Fibroblast of mammary gland (primary cell): ENCODE results near the gene PLEKHD1.

Experiments
- DNase-seq: peaks from one replicate; pipeline ENCODE4 v3.0.0-alpha.2; 2010; ENCODE audit warnings: low read depth
- H3K4me3 ChIP-seq: 2 replicates; pipeline ENCODE4 v1.5.1; 2011; ENCODE audit warnings: low read depth, mild to moderate bottlenecking, low read length, moderate library complexity; ENCODE audit not compliant: control insufficient read depth
- TF ChIP-seq, protein P1 (sequence below): conservative IDR thresholded peaks from 2 replicates; pipeline ENCODE4 v1.5.1; 2011; ENCODE audit warnings: low read depth, low read length, inconsistent platforms; ENCODE audit not compliant: control insufficient read depth, insufficient read depth

Gene PLEKHD1

DNA sequence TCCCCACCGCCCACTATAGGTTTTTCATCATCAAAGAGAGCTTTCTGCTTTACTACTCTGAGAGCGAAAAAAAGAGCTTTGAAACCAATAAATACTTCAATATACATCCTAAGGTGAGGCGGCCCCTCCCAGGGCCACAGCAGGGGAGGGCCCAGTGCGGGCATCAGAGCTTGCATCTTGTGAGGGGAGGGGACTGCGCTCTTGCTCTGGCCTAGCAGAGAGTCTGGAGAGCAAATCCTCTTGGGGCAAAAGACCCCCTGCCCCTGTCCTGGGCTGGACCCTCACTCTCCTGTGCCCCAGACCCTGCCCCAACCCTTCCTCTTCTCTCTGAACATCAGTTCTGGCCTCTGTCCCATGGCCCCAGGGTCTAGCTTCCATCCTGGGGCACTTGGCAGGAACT lies 15.6 kb downstream of the PLEKHD1 start:
- no peak overlapping the region for H3K4me3 ChIP-seq
- TF ChIP-seq, protein P1, sequence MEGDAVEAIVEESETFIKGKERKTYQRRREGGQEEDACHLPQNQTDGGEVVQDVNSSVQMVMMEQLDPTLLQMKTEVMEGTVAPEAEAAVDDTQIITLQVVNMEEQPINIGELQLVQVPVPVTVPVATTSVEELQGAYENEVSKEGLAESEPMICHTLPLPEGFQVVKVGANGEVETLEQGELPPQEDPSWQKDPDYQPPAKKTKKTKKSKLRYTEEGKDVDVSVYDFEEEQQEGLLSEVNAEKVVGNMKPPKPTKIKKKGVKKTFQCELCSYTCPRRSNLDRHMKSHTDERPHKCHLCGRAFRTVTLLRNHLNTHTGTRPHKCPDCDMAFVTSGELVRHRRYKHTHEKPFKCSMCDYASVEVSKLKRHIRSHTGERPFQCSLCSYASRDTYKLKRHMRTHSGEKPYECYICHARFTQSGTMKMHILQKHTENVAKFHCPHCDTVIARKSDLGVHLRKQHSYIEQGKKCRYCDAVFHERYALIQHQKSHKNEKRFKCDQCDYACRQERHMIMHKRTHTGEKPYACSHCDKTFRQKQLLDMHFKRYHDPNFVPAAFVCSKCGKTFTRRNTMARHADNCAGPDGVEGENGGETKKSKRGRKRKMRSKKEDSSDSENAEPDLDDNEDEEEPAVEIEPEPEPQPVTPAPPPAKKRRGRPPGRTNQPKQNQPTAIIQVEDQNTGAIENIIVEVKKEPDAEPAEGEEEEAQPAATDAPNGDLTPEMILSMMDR: no peak
- no peak for DNase-seq

DNA sequence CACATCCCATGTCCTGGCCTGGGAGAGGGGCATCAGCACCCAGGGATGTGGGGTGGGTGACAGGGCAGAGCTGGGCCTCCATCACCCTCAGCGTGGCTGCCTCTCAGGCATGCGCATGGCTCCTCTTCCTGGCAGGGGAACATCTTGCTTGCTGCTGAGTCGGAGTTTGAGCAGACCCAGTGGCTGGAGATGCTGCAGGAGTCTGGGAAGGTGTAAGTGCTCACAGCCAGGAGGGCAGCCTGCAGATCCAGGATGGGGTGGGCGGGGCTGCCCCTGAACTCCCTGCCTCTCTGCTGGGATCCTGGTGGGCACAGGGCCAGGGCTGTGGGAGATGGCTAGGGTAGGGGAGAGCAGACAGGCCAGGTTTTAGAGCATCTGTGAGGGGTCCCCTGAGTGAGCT lies 16.2 kb downstream of the PLEKHD1 start:
- TF ChIP-seq, protein P1: no peak
- DNase-seq: no peak
- no peak overlapping the region for H3K4me3 ChIP-seq

DNA sequence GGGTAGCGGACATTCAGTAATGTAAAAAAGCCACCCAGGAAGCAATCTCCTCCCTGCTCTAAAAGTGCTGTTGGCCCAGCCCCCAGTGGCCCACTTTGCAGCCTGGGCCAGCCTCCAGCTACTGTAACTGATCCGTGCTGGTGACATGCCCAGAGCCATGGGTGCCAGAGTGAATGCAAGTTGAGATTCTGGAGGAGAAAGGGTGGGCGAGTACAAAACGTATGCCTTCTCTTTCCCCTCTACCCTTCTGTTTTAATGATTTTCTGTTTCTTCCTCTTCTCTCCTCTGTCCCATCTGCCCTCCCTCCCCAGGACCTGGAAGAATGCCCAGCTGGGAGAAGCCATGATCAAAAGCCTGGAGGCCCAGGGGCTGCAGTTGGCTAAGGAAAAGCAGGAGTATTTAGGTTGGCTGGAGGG lies 16.9 kb downstream of the PLEKHD1 start:
- TF ChIP-seq, protein P1: no peak
- no peak overlapping the region for H3K4me3 ChIP-seq
- peak; percentile 2 for DNase-seq

DNA sequence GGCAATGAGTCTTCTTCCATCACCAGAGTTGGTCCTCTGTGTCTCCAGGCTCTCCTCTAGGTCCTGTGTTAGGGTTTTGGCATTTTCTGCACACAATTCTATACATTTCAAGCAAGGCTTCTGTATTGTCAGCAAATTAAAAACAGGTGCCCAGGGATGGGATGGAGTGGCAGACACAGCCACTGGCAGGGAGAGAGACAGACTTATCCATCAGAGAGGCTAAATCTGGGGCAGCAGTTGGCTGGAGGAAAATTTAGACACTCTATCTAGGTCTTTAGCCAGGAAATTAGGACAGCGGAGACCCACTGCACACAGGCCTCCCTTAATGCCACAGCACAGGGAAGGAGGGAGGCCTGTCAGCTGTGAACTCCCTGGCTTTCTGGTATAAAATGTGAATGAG lies 20.2 kb downstream of the PLEKHD1 start:
- no peak overlapping the region for H3K4me3 ChIP-seq
- DNase-seq: no peak
- TF ChIP-seq, protein P1: no peak

DNA sequence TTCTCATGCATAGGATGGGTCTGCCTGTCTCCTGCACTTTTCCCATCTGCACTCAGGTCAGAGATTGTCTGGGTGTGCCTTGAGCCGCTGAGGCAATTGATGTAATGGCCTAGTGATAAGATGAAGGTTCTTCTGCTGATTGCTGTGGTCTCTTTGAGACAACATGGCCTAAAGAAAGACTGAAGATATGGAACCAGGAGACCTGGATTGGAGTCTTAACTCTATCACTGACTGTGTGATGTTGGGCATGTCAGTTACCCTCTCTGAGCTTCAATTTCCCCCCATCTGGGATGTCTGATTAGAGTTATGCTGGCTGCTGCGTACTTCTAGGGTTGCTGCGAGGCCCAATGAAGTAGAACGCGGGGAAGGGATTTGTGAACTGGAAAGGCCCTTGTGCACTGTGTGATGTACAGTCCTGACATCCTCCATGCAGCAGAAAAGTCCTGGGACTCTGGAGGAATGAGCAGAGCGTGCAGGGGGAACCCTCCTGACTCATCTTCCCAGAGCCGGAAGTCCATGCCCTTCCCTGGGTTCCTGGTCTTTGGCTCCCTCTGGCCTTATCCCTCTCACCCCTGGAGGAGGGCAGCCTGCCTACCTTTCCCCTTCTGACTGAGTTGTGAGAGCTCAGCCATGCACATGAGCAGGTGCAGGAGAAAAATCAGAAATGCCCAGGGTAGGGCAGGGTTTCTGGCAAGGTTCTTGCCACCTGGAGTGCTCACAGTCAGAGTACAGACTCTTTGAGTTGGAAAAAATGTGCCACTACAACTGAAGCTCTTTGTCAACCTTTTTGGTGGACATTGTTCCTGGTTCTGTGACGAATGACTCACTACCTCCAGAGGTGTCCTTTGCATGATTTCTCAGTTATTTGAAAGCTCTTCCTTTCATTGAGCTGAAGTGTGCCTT lies 21.1 kb downstream of the PLEKHD1 start:
- no peak for DNase-seq
- TF ChIP-seq, protein P1: no peak
- H3K4me3 ChIP-seq: no peak overlapping the region

DNA sequence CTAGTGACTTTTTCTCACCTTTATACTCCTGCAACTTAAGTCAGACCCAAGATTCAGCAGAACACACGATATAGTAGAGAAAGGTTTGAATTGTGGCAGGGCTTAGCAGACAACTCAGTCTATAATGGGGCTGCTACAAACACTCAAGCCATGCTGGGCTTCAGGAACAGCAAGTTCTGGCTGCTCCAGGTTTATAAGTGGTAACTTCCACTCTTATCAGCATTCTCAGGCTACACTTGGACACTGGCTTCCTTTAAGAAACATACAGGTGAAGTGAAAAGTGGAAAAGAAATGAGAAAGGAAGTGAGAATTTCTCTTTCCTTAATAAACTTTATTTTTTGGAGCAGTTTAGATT lies 21.7 kb downstream of the PLEKHD1 start:
- no peak for DNase-seq
- TF ChIP-seq, protein P1: no peak
- no peak overlapping the region for H3K4me3 ChIP-seq
